Epithelial cell of esophagus (primary cell): Measurements from ENCODE around the gene CLCN7.
A peak's percentile ranks its signal among the peaks of the same experiment; 100 is the strongest.

Experiments
- DNase-seq: peaks from one replicate; pipeline ENCODE4 v3.0.0; 2010; ENCODE audit warnings: low read depth
- H3K4me3 ChIP-seq: 2 replicates; pipeline ENCODE4 v1.5.1; 2011; ENCODE audit warnings: mild to moderate bottlenecking, low read length, control low read depth
- TF ChIP-seq, protein P1 (sequence below): IDR thresholded peaks from 2 replicates; pipeline ENCODE4 v1.5.1; 2011; ENCODE audit warnings: low read depth, mild to moderate bottlenecking, low read length, control low read depth, inconsistent platforms; ENCODE audit not compliant: insufficient read depth; ENCODE audit errors: missing control alignments

CLCN7 gene

DNA sequence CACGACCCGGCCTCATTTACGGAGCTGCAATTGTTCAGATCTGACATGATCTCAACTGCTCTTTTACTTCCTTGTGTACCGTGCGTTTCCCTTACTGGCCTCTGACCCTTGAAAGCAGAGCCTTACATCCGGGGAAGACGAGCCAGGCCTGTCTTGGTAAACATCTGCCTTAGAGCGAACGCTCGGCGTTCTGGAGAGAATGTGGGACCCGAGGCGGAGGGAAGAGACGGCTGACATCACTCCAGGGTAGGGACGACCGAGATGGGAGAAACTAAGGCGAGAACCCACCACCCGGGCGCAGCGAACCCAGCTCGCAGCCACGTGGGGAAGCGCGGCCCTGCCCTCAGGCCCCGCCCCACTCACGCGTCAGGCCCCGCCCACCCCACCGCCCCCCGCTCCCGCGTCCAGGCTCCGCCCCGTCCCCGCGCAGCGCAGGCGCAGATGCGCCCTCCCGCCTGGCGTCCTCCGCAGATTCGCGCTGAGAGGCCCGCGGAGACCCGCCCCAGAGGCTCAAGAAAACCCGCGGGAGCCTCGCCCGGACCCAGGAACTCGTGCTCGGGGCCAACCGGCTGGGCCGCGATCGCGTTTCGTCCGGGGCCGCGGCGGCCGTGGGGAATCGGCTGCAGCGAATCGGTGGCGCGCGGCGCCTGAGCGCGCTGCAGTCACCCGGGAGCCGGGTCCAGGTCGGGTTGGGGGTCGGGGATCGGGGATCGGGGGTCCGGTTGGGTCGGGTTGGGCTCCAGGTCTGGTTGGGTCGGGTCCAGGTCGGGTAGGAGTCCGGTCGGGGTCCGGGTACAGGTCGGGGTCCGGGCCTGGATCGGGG lies 18.3 kb upstream of the CLCN7 start, which contains the start of gene TELO2:
Gene TELO2 (plus strand): TSS at position 438 of the 823 bp plus-strand sequence. CDS start 922 bp downstream, outside the sequence.
- DNase-seq = peak; percentile 85
- TF ChIP-seq, protein P1, sequence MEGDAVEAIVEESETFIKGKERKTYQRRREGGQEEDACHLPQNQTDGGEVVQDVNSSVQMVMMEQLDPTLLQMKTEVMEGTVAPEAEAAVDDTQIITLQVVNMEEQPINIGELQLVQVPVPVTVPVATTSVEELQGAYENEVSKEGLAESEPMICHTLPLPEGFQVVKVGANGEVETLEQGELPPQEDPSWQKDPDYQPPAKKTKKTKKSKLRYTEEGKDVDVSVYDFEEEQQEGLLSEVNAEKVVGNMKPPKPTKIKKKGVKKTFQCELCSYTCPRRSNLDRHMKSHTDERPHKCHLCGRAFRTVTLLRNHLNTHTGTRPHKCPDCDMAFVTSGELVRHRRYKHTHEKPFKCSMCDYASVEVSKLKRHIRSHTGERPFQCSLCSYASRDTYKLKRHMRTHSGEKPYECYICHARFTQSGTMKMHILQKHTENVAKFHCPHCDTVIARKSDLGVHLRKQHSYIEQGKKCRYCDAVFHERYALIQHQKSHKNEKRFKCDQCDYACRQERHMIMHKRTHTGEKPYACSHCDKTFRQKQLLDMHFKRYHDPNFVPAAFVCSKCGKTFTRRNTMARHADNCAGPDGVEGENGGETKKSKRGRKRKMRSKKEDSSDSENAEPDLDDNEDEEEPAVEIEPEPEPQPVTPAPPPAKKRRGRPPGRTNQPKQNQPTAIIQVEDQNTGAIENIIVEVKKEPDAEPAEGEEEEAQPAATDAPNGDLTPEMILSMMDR = no peak
- peak within 1 kb of the TSS; percentile 67 for H3K4me3 ChIP-seq

DNA sequence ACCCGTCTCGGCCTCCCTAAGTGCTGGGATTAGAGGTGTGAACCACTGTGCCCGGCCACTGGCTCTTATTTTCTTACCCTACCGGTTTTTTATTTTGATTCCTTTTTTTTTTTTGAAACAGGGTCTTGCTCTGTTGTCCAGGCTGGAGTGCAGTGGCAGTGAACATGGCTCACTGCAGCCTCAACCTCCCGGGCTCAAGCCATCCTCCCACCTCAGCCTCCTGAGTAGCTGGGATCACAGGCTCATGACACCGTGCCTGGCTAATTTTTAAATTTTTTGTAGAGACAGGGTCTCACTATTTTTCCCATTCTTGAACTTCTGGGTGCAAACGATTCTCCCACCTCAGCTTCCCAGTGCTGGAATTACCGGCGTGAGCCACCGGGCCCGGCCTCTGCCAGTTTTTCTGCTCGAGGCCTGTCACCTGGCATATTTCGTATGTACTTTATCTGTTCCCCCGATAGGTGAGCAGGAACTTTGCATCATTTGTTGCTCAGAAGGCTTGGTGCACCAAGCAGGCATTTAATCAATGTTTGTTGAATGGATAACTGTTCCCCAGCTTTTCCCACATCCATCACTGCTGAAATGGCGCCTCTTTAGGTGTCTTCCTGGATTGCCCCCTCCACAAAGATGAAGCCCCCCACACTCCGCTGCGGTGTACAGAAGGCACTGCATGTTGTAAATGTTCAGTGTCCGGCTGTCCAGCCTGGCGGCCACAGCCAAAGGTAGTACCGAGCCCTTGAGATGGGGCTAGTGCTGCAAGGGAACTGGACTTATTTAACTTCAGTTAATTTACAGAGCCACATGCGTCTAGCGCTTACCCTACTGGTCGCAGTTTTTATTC lies 17.5 kb upstream of the CLCN7 start:
- DNase-seq = no peak
- TF ChIP-seq, protein P1 = no peak
- peak overlapping the region; percentile 60 for H3K4me3 ChIP-seq

DNA sequence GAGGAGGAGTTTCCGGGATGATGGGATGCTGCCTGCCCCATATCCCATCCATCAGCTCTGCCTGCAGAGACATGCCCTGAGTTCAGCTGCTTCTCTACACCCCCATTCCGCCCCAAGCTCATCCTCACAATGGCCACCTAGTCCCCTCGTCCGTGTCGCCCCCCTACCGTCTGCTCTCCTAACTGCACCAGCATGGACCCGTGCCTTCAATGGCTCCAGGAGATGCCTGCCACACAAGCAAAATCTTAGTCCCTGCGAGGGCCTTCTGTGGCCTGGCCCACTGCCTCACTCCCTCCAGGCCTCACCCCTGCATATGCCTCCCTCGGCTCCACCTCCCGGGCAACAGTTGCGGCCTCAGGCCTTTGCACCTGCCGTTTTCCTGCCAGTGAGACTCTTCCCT lies 16.5 kb upstream of the CLCN7 start:
- DNase-seq = no peak
- no peak overlapping the region for H3K4me3 ChIP-seq
- TF ChIP-seq, protein P1 = no peak

DNA sequence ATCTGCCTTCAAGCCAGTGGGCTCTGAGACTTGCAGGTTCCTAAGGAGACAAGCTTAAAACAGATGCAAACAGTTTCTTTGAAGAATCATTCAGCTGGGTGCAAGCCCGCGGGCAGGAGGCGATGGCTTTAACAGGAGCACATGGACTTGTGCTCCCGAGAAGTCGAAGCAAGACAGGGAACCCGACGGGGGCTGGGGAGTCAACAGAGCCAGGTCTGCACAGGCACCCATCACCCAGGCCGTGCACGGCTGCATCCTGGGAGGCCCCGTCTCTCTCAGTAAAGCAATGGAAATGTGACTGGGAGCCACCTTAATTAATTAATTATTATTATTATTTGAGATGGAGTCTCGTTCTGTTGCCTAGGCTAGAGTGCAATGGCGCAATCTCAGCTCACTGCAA lies 14.2 kb upstream of the CLCN7 start:
- no peak overlapping the region for H3K4me3 ChIP-seq
- TF ChIP-seq, protein P1 = no peak
- no peak for DNase-seq

DNA sequence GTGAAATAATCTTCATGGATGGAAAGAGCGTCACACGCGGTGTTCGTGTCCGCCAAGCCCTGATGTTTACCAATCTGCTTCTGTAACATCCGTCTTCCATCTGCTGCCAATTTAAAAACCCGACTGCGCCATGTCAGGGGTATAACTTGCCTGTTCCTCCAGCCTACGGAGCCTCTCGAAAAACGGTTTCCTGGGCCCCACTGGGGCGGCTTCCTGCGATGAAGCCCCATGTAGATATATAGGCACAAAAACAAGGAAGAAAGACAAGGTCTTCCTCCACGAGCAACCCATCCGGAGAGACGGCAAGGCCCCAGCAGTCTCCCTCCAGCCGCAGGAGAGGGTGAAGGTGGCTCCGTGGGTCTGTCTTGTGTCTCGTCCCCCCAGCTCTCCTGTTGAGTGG lies 13.8 kb upstream of the CLCN7 start, which contains the start of gene PTX4:
Gene PTX4 (minus strand): TSS at position 326 of the 400 bp plus-strand sequence. CDS start 35 bp downstream, at position 291.
- DNase-seq = no peak
- H3K4me3 ChIP-seq = no peak within 1 kb of the TSS
- TF ChIP-seq, protein P1 = no peak

DNA sequence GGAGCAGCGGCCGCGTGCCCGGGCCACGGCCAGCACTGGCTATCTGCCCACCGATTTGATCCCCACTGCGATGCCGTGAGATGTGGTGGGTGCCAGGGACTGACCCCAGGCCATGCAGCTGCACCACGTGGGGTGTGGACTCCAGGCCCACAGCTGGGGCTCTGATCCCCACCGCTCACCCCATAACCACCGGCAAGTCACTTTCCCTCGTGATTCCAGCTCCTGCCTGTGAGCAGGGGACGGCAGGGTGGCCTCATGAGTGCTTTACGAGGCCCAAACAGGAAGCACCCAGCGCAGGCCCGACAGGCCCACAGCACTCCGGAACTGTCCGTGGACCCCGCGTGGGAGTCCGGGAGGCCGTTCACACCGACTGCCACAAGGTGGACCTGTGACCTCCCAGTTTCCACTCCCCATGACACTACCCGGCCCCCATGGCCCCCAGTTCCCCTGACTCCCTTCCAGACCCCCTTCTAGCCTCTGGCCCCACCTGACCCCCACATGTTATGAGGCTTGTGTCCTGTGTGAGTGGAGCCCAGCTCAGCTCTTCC lies 13.3 kb upstream of the CLCN7 start:
- DNase-seq = no peak
- TF ChIP-seq, protein P1 = no peak
- H3K4me3 ChIP-seq = no peak overlapping the region
